Measurements from ENCODE around the gene KLF4. TPM values are rescaled to one million over a fixed set of nuclear protein-coding genes. Genes with fewer than 3 reads are reported as not detected.
A peak's percentile ranks its signal among the peaks of the same experiment; 100 is the strongest.

The KLF4 gene
- total RNA-seq, 2 donors from 2014 or later = 0.98 to 1.0 TPM

DNA sequence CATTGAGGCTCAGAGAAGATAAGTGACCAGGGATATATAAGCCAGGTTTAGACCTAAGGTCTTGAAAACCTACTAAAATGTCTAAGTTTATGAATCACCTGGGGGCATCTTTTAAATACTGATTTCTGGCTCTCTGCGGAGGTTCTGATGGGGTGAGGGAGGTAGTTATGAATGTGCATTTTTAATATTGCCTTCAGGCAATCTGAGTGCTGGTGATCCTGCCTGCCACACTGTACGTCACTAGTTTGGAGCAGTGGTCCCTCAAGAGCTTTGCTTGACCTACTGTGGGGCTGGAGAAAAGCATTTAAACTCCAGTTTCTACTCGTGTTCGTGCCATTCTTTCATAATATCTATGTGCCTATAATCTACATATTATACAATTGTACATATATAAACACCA, 36.1 kb downstream of the KLF4 start:
- Mint-ChIP-seq H3K4me3 (no peak overlapping the region), H3K27me3 (peaks cover 9 to 19% of the 10 kb centered on the region in 2 donors), H3K9me3 (no peaks in the 10 kb centered on the region), H3K36me3 (no peaks in the 10 kb centered on the region), H3K4me1 (ENCODE audit: low read depth in 2 of 2) (no peaks in the 10 kb centered on the region), H3K27ac (no peak overlapping the region)
- DNase-seq (ENCODE audit: low spot score) = no peak
- no peak for ATAC-seq

GRCh38 chr9:107447834-107448233, 41.7 kb downstream of the KLF4 start:
- DNase-seq (ENCODE audit: low spot score) (no peak), ATAC-seq (no peak)
- Mint-ChIP-seq H3K4me3 (no peak overlapping the region), H3K27ac (no peak overlapping the region), H3K9me3 (no peaks in the 10 kb centered on the region), H3K4me1 (ENCODE audit: low read depth in 2 of 2) (no peaks in the 10 kb centered on the region), H3K36me3 (no peaks in the 10 kb centered on the region), H3K27me3 (peaks cover 4 to 7% of the 10 kb centered on the region in 2 donors)

DNA sequence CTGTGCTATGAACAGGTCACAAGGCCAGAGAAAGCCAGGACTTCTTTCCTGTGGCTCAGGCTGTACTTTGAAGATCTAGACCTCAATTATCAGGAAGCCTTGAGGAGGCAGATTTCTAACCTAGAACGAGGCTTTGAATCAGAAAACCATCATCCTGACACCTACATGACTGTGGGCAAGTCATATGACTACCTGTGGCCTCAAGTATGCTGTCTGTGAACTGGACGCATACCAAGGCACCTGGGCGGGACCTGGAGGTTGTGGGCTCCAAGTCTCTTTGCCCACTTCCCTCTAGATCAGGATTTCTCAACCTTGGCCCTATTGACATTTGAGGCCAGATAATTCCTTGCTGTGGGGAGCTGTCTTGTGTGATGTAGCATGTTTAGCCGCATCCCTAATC, 42.5 kb downstream of the KLF4 start:
- DNase-seq (ENCODE audit: low spot score) = no peak

DNA sequence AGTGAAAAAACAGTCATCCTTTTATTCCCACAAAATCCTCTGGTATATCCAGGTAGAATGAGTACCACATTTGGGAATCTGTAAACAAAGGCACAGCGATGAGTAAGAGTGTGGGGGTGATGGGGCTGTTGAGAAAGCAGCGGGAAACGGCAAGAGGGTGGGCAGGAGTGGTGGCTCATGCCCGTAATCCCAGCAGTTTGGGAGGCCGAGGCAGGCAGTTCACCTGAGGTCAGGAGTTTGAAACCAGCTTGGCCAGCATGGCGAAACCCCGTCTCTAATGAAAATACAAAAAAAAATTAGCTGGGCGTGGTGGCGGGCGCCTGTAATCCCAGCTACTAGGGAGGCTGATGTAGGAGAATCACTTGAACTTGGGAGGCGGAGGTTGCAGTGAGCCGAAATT, 43.1 kb downstream of the KLF4 start:
- no peaks in the 10 kb centered on the region for H3K9me3 Mint-ChIP-seq
- peaks cover 0 to under 1% of the 10 kb centered on the region in 2 donors for H3K27me3 Mint-ChIP-seq
- H3K4me3 Mint-ChIP-seq = no peak overlapping the region
- H3K27ac Mint-ChIP-seq = no peak overlapping the region
- no peaks in the 10 kb centered on the region for H3K4me1 Mint-ChIP-seq (ENCODE audit: low read depth in 2 of 2)
- DNase-seq (ENCODE audit: low spot score) (no peak), ATAC-seq (no peak)
- no peaks in the 10 kb centered on the region for H3K36me3 Mint-ChIP-seq

More for the DNA sequence above, 42.5 kb downstream of the KLF4 start:
- no peak overlapping the region for H3K27ac Mint-ChIP-seq
- no peaks in the 10 kb centered on the region for H3K4me1 Mint-ChIP-seq (ENCODE audit: low read depth in 2 of 2)
- no peak for ATAC-seq
- no peaks in the 10 kb centered on the region for H3K9me3 Mint-ChIP-seq
- H3K27me3 Mint-ChIP-seq = peaks cover 4 to 6% of the 10 kb centered on the region in 2 donors
- no peaks in the 10 kb centered on the region for H3K36me3 Mint-ChIP-seq
- H3K4me3 Mint-ChIP-seq = no peak overlapping the region

DNA sequence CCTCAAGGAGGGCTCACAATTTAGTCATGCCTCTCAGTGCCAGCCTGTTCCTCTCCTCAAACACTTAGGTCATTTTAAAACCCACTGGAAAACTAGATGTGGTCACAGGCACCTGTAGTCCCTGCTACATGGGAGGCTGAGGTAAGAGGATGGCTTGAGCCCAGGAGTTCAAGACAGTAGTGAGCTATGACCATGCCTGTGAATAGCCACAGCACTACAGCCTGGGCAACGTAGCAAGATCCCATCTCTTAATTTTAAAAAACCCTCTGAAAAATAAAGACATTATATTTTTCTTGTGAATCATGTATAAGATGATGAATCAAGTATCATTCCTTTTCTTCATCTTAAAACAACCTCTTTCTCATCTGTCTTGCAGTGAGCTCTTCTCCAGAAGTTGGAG, 45.8 kb downstream of the KLF4 start:
- ATAC-seq (peak in 1 of 2 donors; percentile 12), DNase-seq (ENCODE audit: low spot score) (no peak)
- no peaks in the 10 kb centered on the region for H3K4me1 Mint-ChIP-seq (ENCODE audit: low read depth in 2 of 2)
- H3K27ac Mint-ChIP-seq = no peak overlapping the region
- H3K36me3 Mint-ChIP-seq = no peaks in the 10 kb centered on the region
- H3K9me3 Mint-ChIP-seq = no peaks in the 10 kb centered on the region
- H3K4me3 Mint-ChIP-seq = no peak overlapping the region
- H3K27me3 Mint-ChIP-seq = peaks cover 0 to 3% of the 10 kb centered on the region in 2 donors

- no peaks in the 10 kb centered on the region for H3K4me1 Mint-ChIP-seq (ENCODE audit: low read depth in 2 of 2)
- H3K27ac Mint-ChIP-seq = no peak overlapping the region
- peaks cover 6 to 8% of the 10 kb centered on the region in 2 donors for H3K27me3 Mint-ChIP-seq
- no peak for ATAC-seq
- no peaks in the 10 kb centered on the region for H3K9me3 Mint-ChIP-seq
- no peaks in the 10 kb centered on the region for H3K36me3 Mint-ChIP-seq
- no peak overlapping the region for H3K4me3 Mint-ChIP-seq
- DNase-seq (ENCODE audit: low spot score) = no peak
These were observed 49.5 kb downstream of the KLF4 start for GRCh38 chr9:107439991-107440456.

GRCh38 chr9:107438211-107439031, 51.1 kb downstream of the KLF4 start:
- H3K36me3 Mint-ChIP-seq = no peaks in the 10 kb centered on the region
- H3K27me3 Mint-ChIP-seq = peaks cover 7 to 8% of the 10 kb centered on the region in 2 donors
- H3K27ac Mint-ChIP-seq = no peak overlapping the region
- no peaks in the 10 kb centered on the region for H3K9me3 Mint-ChIP-seq
- no peak overlapping the region for H3K4me3 Mint-ChIP-seq
- no peaks in the 10 kb centered on the region for H3K4me1 Mint-ChIP-seq (ENCODE audit: low read depth in 2 of 2)
- ATAC-seq (no peak), DNase-seq (ENCODE audit: low spot score) (no peak)

DNA sequence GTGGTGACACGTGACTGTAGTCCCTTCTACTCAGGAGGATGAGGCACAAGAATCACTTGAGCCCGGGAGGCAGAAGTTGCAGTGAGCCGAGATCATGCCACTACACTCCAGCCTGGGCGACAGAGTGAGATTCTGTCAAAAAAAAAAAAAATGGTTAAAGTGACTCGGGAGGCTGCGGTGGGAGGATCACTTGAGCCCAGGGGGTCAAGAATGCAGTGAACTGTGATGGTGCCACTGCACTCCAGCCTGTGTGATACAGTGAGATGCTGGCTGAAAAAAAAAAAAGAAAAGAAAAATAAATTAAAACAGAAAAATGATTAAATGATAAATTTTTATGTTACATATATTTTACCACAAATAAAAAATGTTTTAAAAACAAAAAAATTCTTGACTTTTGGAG, 51.9 kb downstream of the KLF4 start:
- Mint-ChIP-seq H3K4me1 (ENCODE audit: low read depth in 2 of 2) (no peaks in the 10 kb centered on the region), H3K27me3 (peaks cover 8 to 14% of the 10 kb centered on the region in 2 donors), H3K27ac (no peak overlapping the region), H3K4me3 (no peak overlapping the region), H3K36me3 (no peaks in the 10 kb centered on the region), H3K9me3 (no peaks in the 10 kb centered on the region)
- DNase-seq (ENCODE audit: low spot score) (no peak), ATAC-seq (no peak)

GRCh38 chr9:107435415-107435814, 54.2 kb downstream of the KLF4 start:
- Mint-ChIP-seq H3K36me3 (no peaks in the 10 kb centered on the region), H3K4me3 (no peak overlapping the region), H3K4me1 (ENCODE audit: low read depth in 2 of 2) (no peaks in the 10 kb centered on the region), H3K9me3 (no peaks in the 10 kb centered on the region), H3K27ac (no peak overlapping the region), H3K27me3 (peaks cover 10 to 17% of the 10 kb centered on the region in 2 donors)
- no peak for DNase-seq (ENCODE audit: low spot score)
- ATAC-seq = no peak

Other genes with a start within 250 kb of the KLF4 start
- gene RAD23B, start 206.5 kb downstream of the KLF4 start, total RNA-seq = 10 to 100 TPM; 94.7 to 94.8 TPM